WTC11 (cell line): Measurements from ENCODE around the gene ZNF490. TPM values are rescaled to one million over a fixed set of nuclear protein-coding genes. Genes with fewer than 3 reads are reported as not detected.

Source experiments
- ATAC-seq: fragments of 200-7000 bp; cut with Tn5 transposase; 2 replicates; pipeline ENCODE4 v1.10.0; 2021; ENCODE audit warnings: mild to moderate bottlenecking, moderate library complexity
- CTCF ChIA-PET: fragments of 300-600 bp; sonication (Branson Sonifier 250); formaldehyde crosslinking; loops from one replicate; lab custom pipeline; 2021; ENCODE audit warnings: antibody characterized with exemption; lab: Charles Lee
- POLR2A ChIA-PET: fragments of 350-600 bp; sonication (Branson Sonifier 250); formaldehyde crosslinking; loops from one replicate; lab custom pipeline; 2021; ENCODE audit warnings: antibody characterized with exemption; lab: Charles Lee
- DNase-seq: peaks from one replicate; pipeline ENCODE4 v3.0.0; 2021; ENCODE audit warnings: low spot score
- H3K27ac Mint-ChIP-seq: 2 replicates; pipeline ENCODE4 v1.8.0; 2021; ENCODE audit warnings: mixed read lengths
- H3K27me3 Mint-ChIP-seq: 2 replicates; pipeline ENCODE4 v1.8.0; 2021; ENCODE audit warnings: low read depth, mild to moderate bottlenecking, moderate library complexity, mixed read lengths
- H3K36me3 Mint-ChIP-seq: 2 replicates; pipeline ENCODE4 v1.8.0; 2021; ENCODE audit warnings: mixed read lengths
- H3K4me1 Mint-ChIP-seq: 2 replicates; pipeline ENCODE4 v1.8.0; 2022; ENCODE audit warnings: mixed read lengths
- H3K4me3 Mint-ChIP-seq: 2 replicates; pipeline ENCODE4 v1.8.0; 2021; ENCODE audit warnings: mild to moderate bottlenecking, moderate library complexity, mixed read lengths
- H3K9me3 Mint-ChIP-seq: 2 replicates; pipeline ENCODE4 v1.8.0; 2021; ENCODE audit warnings: mixed read lengths
- EMX1 ChIP-seq: fragments of 250-450 bp; sonication (Bioruptor Pico); IDR thresholded peaks from 2 replicates; pipeline ENCODE4 v1.8.0; 2021; ENCODE audit warnings: mild to moderate bottlenecking
- GABPB1 ChIP-seq: sonication (generic); formaldehyde crosslinking; IDR thresholded peaks from 2 replicates; pipeline ENCODE4 v1.8.1; 2023; ENCODE audit warnings: mild to moderate bottlenecking, missing genetic modification reagents
- MAX ChIP-seq: sonication (generic); formaldehyde crosslinking; IDR thresholded peaks from 2 replicates; pipeline ENCODE4 v1.8.0; 2022; ENCODE audit warnings: mild to moderate bottlenecking, missing genetic modification reagents
- NR1H2 ChIP-seq: sonication (generic); formaldehyde crosslinking; IDR thresholded peaks from 2 replicates; pipeline ENCODE4 v1.9.0; 2021; ENCODE audit warnings: mild to moderate bottlenecking, moderate library complexity, missing genetic modification reagents
- PRDM15 ChIP-seq: sonication (generic); formaldehyde crosslinking; IDR thresholded peaks from 2 replicates; pipeline ENCODE4 v1.8.0; 2022; ENCODE audit warnings: missing genetic modification reagents
- PREB ChIP-seq: sonication (generic); formaldehyde crosslinking; IDR thresholded peaks from 2 replicates; pipeline ENCODE4 v1.8.1; 2022; ENCODE audit warnings: mild to moderate bottlenecking, missing genetic modification reagents, moderate library complexity, borderline replicate concordance
- RELA ChIP-seq: sonication (generic); formaldehyde crosslinking; IDR thresholded peaks from 2 replicates; pipeline ENCODE4 v1.8.1; 2022; ENCODE audit warnings: missing genetic modification reagents, mild to moderate bottlenecking, borderline replicate concordance
- SP1 ChIP-seq: sonication (generic); formaldehyde crosslinking; conservative IDR thresholded peaks from 2 replicates; pipeline ENCODE4 v1.8.1; 2022; ENCODE audit warnings: missing genetic modification reagents
- TCF7 ChIP-seq: sonication (generic); formaldehyde crosslinking; IDR thresholded peaks from 2 replicates; pipeline ENCODE4 v1.8.0; 2022; ENCODE audit warnings: mild to moderate bottlenecking, low read depth, missing genetic modification reagents, moderate library complexity
- ZBTB21 ChIP-seq: sonication (generic); formaldehyde crosslinking; IDR thresholded peaks from 2 replicates; pipeline ENCODE4 v1.8.1; 2023; ENCODE audit warnings: mild to moderate bottlenecking, missing genetic modification reagents, borderline replicate concordance
- ZNF512 ChIP-seq: sonication (generic); formaldehyde crosslinking; IDR thresholded peaks from 2 replicates; pipeline ENCODE4 v1.8.1; 2022; ENCODE audit warnings: missing genetic modification reagents, borderline replicate concordance
- total RNA-seq: library from RNA; stranded (reverse); gene quantifications from 3 replicates; pipeline ENCODE4 v1.2.3, GENCODE V29; 2021
- TF ChIP-seq, protein P1 (sequence below): sonication (generic); formaldehyde crosslinking; IDR thresholded peaks from 2 replicates; pipeline ENCODE4 v1.8.1; 2023; ENCODE audit warnings: mild to moderate bottlenecking, moderate library complexity, missing genetic modification reagents
- TF ChIP-seq, protein P2 (sequence below): sonication (generic); formaldehyde crosslinking; IDR thresholded peaks from 2 replicates; pipeline ENCODE4 v1.8.0; 2022; ENCODE audit warnings: mild to moderate bottlenecking, missing genetic modification reagents
- TF ChIP-seq, protein P3 (sequence below): fragments of 250-450 bp; sonication (Bioruptor Pico); IDR thresholded peaks from 2 replicates; pipeline ENCODE4 v1.9.0; 2021; ENCODE audit warnings: moderate library complexity, mild to moderate bottlenecking, inconsistent platforms, borderline replicate concordance
- TF ChIP-seq, protein P4 (sequence below): sonication (generic); formaldehyde crosslinking; IDR thresholded peaks from 2 replicates; pipeline ENCODE4 v1.8.1; 2023; ENCODE audit warnings: mild to moderate bottlenecking, missing genetic modification reagents
- TF ChIP-seq, protein P5 (sequence below): sonication (generic); formaldehyde crosslinking; IDR thresholded peaks from 2 replicates; pipeline ENCODE4 v1.8.0; 2023; ENCODE audit warnings: missing genetic modification reagents

ZNF490 gene
- total RNA-seq, 1 experiment from 2014 or later: 7.3 TPM

DNA sequence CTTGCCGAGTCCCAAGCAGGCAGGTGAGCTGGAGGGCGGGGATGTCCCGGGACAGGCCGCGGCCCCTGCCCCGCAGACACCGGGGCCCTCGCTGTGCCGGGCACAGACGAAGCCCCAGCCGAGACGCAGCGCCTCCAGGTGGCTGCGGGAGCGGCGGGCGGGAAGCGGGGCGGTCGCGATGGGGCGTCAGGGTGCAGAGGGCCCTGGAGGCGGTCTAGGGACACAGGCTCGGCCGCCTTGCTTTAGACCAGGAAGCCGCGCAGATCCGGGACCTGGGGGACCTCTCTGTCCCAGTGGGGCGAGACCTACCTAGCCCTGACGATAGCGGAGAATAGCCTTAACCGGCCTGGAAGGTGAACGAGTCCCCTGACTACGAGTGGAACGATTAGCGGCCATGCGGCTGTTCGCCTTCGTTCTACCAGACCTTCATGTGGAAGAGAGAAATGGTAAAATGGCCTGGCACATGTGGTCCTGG lies 55.1 kb downstream of the ZNF490 start (continued):
- TF ChIP-seq, protein P1, sequence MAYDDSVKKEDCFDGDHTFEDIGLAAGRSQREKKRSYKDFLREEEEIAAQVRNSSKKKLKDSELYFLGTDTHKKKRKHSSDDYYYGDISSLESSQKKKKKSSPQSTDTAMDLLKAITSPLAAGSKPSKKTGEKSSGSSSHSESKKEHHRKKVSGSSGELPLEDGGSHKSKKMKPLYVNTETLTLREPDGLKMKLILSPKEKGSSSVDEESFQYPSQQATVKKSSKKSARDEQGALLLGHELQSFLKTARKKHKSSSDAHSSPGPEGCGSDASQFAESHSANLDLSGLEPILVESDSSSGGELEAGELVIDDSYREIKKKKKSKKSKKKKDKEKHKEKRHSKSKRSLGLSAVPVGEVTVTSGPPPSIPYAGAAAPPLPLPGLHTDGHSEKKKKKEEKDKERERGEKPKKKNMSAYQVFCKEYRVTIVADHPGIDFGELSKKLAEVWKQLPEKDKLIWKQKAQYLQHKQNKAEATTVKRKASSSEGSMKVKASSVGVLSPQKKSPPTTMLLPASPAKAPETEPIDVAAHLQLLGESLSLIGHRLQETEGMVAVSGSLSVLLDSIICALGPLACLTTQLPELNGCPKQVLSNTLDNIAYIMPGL (CRISPR knock-in tag): peak; percentile 69; the same call in 1 of the 2 replicates
- TF ChIP-seq, all 79 proteins: peak for 8

DNA sequence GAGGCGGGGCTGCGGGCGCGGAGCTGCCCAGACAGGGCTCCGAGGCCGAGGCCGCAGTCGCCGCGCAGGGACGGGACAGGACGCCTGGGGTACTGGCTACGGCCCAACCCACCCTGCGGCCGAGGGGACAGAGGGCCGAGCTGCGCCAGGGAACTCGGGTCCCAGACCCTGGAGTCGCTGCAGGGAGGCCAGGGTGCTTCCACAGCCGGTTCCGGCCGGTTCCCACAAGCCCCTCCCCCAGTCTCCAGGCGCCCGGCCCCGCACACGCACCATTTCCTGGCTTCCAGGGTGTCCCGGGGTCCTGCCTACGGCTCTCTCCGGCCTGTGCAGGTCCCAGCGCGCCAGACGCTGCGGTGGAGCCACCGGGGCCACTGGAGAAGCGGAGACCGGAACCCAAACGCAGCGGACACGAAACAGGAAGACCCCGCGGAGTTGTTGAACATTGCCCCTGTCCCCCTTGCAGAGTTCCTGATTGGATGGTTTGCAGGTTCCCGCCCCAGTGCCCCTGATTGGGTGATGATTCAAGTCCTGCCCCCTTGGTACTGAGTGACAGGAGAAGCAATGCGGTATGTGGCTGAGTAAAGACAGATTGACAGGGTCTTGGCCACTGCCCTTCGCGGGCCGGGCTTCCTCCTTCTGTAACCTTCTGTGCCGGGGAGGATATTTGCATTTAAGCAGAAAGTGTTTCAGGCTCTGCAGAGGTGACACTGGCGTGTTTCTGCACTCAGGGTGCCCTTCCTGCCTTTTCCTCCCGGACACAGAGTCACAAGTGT lies 59.4 kb downstream of the ZNF490 start, which contains the start of gene ZNF564:
TSS of gene ZNF564 (minus strand) at position 423 of the 773 bp plus-strand sequence. CDS start at position 273, 150 bp downstream.
- POLR2A ChIA-PET: interaction anchor here (0.5 to 1.1 kb wide), 4 partner anchors 12 to 235 kb away, joined by 3 read pairs; partner anchors contain the start of gene ZNF442
- TF ChIP-seq ZNF512 (CRISPR knock-in tag) (no peak), GABPB1 (CRISPR knock-in tag) (peak; percentile 65), ZBTB21 (CRISPR knock-in tag) (no peak), RELA (CRISPR knock-in tag) (no peak), PREB (CRISPR knock-in tag) (no peak), TCF7 (CRISPR knock-in tag) (no peak), NR1H2 (CRISPR knock-in tag) (no peak), MAX (peak; percentile 63; the same call in 1 of the 2 replicates), PRDM15 (no peak), SP1 (CRISPR knock-in tag) (peak; percentile 95), EMX1 (CRISPR knock-in tag) (no peak)
- TF ChIP-seq, protein P2, sequence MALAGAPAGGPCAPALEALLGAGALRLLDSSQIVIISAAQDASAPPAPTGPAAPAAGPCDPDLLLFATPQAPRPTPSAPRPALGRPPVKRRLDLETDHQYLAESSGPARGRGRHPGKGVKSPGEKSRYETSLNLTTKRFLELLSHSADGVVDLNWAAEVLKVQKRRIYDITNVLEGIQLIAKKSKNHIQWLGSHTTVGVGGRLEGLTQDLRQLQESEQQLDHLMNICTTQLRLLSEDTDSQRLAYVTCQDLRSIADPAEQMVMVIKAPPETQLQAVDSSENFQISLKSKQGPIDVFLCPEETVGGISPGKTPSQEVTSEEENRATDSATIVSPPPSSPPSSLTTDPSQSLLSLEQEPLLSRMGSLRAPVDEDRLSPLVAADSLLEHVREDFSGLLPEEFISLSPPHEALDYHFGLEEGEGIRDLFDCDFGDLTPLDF: no peak
- TF ChIP-seq, protein P3, sequence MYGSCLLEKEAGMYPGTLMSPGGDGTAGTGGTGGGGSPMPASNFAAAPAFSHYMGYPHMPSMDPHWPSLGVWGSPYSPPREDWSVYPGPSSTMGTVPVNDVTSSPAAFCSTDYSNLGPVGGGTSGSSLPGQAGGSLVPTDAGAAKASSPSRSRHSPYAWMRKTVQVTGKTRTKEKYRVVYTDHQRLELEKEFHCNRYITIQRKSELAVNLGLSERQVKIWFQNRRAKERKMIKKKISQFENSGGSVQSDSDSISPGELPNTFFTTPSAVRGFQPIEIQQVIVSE (CRISPR knock-in tag): no peak
- TF ChIP-seq, protein P1 (CRISPR knock-in tag): peak; percentile 94
- TF ChIP-seq, protein P4, sequence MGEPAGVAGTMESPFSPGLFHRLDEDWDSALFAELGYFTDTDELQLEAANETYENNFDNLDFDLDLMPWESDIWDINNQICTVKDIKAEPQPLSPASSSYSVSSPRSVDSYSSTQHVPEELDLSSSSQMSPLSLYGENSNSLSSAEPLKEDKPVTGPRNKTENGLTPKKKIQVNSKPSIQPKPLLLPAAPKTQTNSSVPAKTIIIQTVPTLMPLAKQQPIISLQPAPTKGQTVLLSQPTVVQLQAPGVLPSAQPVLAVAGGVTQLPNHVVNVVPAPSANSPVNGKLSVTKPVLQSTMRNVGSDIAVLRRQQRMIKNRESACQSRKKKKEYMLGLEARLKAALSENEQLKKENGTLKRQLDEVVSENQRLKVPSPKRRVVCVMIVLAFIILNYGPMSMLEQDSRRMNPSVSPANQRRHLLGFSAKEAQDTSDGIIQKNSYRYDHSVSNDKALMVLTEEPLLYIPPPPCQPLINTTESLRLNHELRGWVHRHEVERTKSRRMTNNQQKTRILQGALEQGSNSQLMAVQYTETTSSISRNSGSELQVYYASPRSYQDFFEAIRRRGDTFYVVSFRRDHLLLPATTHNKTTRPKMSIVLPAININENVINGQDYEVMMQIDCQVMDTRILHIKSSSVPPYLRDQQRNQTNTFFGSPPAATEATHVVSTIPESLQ (CRISPR knock-in tag): no peak; the same call in 1 of the 2 replicates
- TF ChIP-seq, protein P5, sequence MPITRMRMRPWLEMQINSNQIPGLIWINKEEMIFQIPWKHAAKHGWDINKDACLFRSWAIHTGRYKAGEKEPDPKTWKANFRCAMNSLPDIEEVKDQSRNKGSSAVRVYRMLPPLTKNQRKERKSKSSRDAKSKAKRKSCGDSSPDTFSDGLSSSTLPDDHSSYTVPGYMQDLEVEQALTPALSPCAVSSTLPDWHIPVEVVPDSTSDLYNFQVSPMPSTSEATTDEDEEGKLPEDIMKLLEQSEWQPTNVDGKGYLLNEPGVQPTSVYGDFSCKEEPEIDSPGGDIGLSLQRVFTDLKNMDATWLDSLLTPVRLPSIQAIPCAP: no peak

More for the DNA sequence above, 59.4 kb downstream of the ZNF490 start, which contains the start of gene ZNF564:
- Mint-ChIP-seq H3K27ac (peak within 1 kb of the TSS; percentile 99), H3K9me3 (no peaks in the 10 kb centered on the region), H3K4me1 (peaks cover 19% of the 10 kb centered on the region), H3K36me3 (peaks cover 16% of the 10 kb centered on the region), H3K27me3 (no peaks in the 10 kb centered on the region; the same call in 1 of the 2 replicates), H3K4me3 (peak within 1 kb of the TSS; percentile 94)
- ATAC-seq (peak; percentile 95), DNase-seq (peak; percentile 95)
- CTCF ChIA-PET: interaction anchor here (1.0 to 1.5 kb wide), 4 partner anchors 56 to 628 kb away, joined by 3 to 4 read pairs (median 3); partner anchors contain the start of gene ZNF709
